Mesothelial cell of epicardium (in vitro differentiated cells): Measurements from ENCODE around the gene SUMF1. TPM values are rescaled to one million over a fixed set of nuclear protein-coding genes. Genes with fewer than 3 reads are reported as not detected.
A peak's percentile ranks its signal among the peaks of the same experiment; 100 is the strongest.

ENCODE experiments used
- DNase-seq, 2 experiments: peaks; one replicate each; pipeline ENCODE4 v3.0.0; 2021; ENCODE audit warnings: low spot score in 2 of 2; ENCODE audit not compliant: unreplicated experiment in 2 of 2
- H3K27ac Mint-ChIP-seq: 2 replicates; pipeline ENCODE4 v1.8.0; 2021; ENCODE audit warnings: mixed read lengths
- H3K27me3 Mint-ChIP-seq: 2 replicates; pipeline ENCODE4 v1.8.0; 2021; ENCODE audit warnings: low read depth, mixed read lengths
- H3K36me3 Mint-ChIP-seq: 2 replicates; pipeline ENCODE4 v1.8.0; 2021; ENCODE audit warnings: mixed read lengths
- H3K4me1 Mint-ChIP-seq: 2 replicates; pipeline ENCODE4 v1.8.0; 2021; ENCODE audit warnings: mixed read lengths
- H3K4me3 Mint-ChIP-seq: 2 replicates; pipeline ENCODE4 v1.8.0; 2021; ENCODE audit warnings: mild to moderate bottlenecking, moderate library complexity, mixed read lengths
- H3K9me3 Mint-ChIP-seq: 2 replicates; pipeline ENCODE4 v1.8.0; 2021; ENCODE audit warnings: mixed read lengths
- CTCF ChIP-seq: fragments of 200-600 bp; sonication (generic); IDR thresholded peaks from one replicate; pipeline ENCODE4 v1.5.0; 2021; ENCODE audit warnings: antibody characterized with exemption; ENCODE audit not compliant: unreplicated experiment
- total RNA-seq: library from RNA; stranded (reverse); gene quantifications from 3 replicates; pipeline ENCODE4 v1.2.1, GENCODE V29; 2021

SUMF1 gene
- total RNA-seq, 1 donor from 2014 or later: 28.7 TPM

- no peaks in the 10 kb centered on the region for H3K9me3 Mint-ChIP-seq
- H3K4me3 Mint-ChIP-seq: no peak overlapping the region
- no peak for TF ChIP-seq CTCF
- H3K36me3 Mint-ChIP-seq: no peaks in the 10 kb centered on the region
- H3K27ac Mint-ChIP-seq: no peak overlapping the region
- H3K4me1 Mint-ChIP-seq: peaks cover 33% of the 10 kb centered on the region
- DNase-seq: no peak
- H3K27me3 Mint-ChIP-seq: peaks cover 56% of the 10 kb centered on the region
Measured at GRCh38 chr3:4495294-4496086, 28.4 kb upstream of the SUMF1 start.

- Mint-ChIP-seq H3K4me3 (peak overlapping the region; percentile 91), H3K27me3 (peaks cover 55% of the 10 kb centered on the region), H3K27ac (no peak overlapping the region)
Measured at GRCh38 chr3:4494895-4495264, 27.8 kb upstream of the SUMF1 start.

DNA sequence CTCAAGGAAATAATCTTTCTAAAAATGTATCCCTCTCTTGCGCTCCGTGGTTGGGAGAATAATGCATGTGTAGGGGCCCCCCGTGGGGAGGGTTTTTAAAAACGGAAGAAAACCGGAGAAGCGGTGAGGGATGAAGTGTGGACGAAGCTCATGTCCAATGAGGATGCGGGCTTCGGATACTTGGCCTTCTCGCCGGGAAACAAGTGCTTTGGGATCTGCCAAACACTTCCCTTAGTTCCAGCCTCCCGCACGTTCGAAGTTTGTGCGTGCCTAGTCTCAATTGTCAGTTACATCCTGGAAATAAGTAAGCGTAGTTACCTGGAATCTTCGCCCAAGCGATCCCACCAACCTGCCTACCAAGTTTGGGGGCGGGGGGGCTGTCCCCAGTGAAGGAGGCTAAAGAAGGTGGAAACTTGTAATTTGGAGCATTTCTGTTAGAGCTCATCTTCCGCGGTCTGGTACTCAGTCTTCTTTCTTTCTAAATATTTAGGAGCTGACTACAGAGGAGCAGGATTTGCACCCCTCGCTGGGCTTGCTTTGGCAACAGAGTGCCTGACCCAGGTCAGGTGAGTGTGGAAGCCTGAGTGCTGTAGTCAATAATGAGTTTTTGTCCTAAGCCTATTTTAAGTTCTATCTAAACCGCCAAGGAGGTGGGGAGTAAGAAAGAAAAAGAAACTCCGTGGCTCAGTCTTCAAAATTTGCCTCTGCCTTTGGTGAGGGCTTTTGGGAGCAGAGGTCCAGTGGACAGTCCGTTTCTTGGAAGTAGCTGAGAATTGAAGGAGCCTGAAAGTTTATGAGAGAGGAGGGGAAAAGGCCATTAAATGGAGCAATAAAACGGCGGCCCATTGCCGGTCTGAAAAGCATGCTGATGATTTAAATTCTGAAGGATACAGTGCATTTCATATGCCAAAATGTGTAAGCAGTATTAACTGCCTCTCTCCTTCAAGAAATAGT is 27.1 kb upstream of the SUMF1 start:
- peaks cover 58% of the 10 kb centered on the region for H3K27me3 Mint-ChIP-seq
- no peak for DNase-seq
- H3K4me3 Mint-ChIP-seq: peak overlapping the region; percentile 91
- no peak for TF ChIP-seq CTCF
- no peaks in the 10 kb centered on the region for H3K36me3 Mint-ChIP-seq
- peaks cover 33% of the 10 kb centered on the region for H3K4me1 Mint-ChIP-seq
- no peaks in the 10 kb centered on the region for H3K9me3 Mint-ChIP-seq
- H3K27ac Mint-ChIP-seq: peak overlapping the region; percentile 75

More at GRCh38 chr3:4494895-4495264, 27.8 kb upstream of the SUMF1 start:
- Mint-ChIP-seq H3K4me1 (peaks cover 33% of the 10 kb centered on the region), H3K9me3 (no peaks in the 10 kb centered on the region), H3K36me3 (no peaks in the 10 kb centered on the region)
- DNase-seq: no peak
- no peak for TF ChIP-seq CTCF

DNA sequence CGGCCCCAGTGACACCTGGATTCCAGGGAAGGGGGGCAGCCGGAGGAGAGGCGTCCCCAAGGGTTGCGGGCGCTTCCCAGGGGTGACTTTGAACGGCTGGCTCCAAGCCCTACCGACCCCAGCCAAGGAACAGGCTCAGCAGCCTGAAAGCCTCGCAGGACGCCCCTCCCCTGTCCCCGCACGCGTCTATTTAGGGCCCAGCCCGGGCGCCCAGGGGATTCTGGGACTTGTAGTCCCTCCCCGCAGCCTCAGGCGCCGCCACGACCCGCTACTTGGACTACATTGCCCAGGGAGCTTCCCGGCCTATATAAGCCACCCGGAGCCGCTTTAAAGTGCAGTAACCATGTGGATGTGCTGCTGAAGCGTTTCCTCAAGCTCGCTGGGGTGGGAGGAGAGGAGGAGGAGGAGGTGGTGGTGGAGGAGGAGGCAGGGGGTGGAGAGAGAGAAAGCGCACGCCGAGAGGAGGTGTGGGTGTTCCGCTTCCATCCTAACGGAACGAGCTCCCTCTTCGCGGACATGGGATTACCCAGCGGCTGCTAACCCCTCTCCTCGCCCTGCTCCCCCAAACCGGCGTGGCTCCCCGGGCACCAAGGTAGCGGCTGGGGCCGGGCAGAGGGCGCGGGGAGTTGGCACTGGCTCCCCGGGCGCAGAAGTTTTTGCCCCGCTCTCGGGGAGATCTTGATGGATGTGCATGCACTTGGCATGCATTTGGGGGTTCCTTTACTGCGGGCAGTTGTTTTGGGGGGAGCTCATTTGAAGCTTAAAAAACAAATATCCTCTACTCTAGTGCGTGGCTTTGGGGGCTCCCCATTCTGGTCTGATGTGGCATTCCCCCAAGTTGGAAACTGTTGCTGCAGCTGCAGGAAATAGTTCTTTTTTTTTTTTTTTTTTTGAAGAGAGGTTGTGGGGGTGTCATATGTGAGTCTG is 26.2 kb upstream of the SUMF1 start, which contains the start of gene ITPR1:
Gene ITPR1, plus strand, starts transcription at position 335 of the 927 bp plus-strand sequence. CDS start 23,144 bp downstream, outside the sequence.
- Mint-ChIP-seq H3K4me3 (peak within 1 kb of the TSS; percentile 91), H3K27me3 (peaks cover 56% of the 10 kb centered on the region), H3K9me3 (no peaks in the 10 kb centered on the region), H3K27ac (peak within 1 kb of the TSS; percentile 95), H3K4me1 (peaks cover 33% of the 10 kb centered on the region), H3K36me3 (no peaks in the 10 kb centered on the region)
- TF ChIP-seq CTCF: no peak
- DNase-seq: peak; percentile 92 to 96
